ENCODE results near the gene ADGRA1.

The ADGRA1 gene

GRCh38 chr10:133114726-133115452, 27.2 kb downstream of the ADGRA1 start:
- DNase-seq = no peak

GRCh38 chr10:133115453-133115842, 27.7 kb downstream of the ADGRA1 start:
- DNase-seq = no peak

DNA sequence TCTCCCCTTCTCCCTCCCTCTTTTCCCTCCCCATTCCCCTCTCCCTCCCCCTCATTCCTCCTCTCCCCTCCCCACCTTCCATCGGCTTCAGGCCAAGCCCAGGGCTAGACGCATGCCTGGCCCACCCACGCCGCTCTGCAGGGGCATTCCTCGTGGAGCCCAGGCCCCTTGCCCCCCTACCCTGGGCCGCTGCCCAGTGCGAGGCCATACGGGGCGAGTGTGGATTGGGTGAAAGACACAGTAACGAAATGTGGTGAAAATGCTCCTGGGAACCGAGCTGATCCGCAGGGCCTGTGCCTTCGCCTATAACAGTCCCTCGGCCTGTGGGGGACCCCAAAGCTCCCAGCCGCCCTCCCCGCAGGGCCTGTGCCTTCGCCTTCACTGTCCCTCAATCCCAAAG, 28.3 kb downstream of the ADGRA1 start:
- no peak for DNase-seq

GRCh38 chr10:133116455-133116854, 28.7 kb downstream of the ADGRA1 start:
- DNase-seq = no peak

DNA sequence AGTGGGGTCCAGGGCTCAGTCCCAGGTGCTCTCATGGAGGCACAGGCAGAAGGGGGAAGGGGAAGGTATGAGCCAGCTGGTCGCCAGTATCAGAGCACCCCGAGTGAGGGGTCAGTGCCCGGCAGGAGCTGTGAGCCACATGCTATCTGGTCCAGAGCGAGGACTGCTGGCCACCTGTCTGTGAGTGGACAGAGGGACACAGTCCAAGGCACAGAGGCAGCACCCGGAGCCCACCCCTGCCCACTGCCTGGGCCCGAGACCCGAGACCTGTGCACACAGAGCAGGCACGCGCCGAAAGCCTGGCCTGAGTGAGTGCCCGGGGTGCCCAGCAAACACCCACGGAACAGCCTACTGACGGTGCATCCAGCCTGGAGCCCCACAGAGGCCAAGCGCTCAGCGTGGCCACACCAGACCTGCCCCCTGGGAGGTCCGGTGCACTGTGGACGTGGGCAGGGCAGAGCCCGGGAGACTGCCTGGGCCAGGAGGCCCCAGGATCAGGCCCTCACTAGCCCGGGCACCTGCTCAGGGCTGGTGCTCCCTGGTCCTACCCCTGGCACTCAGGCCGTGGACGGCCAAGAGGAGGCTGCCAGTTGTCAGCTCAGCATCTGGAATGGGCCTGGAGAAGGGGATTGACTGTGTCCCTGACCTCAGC, 29.4 kb downstream of the ADGRA1 start:
- no peak for DNase-seq

DNA sequence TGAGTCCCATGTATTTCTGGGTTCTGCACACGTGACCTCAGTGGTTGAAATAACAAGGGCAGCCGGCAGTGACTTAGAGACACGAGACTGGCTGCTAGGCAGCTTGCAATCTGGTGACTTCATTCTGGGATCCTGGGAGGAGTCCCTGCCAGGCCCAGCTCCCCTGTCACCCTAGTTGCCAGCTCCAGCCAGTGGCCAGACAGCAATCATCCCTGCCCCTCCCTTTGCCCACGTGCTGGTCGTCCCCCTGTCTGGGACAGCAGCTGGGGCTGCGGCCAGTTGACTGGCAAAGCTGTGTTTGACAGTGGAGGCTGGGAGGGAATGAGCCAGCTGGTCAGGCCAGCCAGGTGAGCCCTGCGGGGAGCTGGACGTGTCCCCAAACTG, 30.0 kb downstream of the ADGRA1 start:
- DNase-seq = no peak

- no peak for DNase-seq
These were observed 33.8 kb downstream of the ADGRA1 start for GRCh38 chr10:133121479-133121878.

DNA sequence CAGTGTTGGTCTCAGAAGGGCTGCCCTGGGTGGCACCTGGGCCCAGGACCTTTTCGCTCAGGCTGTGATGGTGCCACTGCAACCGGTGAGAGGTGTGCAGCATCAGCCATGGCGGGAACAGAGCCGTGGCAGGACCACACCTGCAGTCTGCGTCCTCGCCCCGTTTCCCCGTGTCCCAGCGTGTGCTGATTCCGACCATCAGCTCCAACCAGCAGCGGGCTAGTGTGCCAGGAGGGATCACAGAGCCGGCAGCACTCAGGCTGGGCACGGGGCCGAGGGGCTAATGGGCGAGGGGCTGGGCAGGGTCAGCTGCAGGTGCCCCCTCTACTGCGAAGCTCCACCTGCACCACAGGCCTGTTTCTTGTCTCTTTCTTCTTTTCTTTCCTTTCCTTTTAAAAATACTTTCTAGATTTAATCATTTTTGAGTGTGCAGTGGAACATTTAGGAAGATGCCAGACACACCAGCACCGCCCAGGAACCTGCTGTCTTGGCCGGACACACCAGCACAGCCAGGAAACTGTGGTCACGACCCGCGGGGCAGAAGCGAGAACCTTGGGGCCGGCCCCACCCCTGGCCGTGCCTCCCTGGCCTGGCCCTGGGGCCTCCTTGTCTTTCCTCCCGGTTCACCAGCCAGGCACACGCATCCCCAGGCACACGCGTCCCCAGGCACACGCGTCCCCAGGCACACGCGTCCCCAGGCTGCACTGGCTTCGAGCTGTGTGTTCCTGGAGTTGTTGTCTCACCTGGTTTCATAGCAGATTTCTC, 34.6 kb downstream of the ADGRA1 start:
- DNase-seq = no peak

GRCh38 chr10:133123050-133123745, 35.5 kb downstream of the ADGRA1 start:
- DNase-seq = no peak

DNA sequence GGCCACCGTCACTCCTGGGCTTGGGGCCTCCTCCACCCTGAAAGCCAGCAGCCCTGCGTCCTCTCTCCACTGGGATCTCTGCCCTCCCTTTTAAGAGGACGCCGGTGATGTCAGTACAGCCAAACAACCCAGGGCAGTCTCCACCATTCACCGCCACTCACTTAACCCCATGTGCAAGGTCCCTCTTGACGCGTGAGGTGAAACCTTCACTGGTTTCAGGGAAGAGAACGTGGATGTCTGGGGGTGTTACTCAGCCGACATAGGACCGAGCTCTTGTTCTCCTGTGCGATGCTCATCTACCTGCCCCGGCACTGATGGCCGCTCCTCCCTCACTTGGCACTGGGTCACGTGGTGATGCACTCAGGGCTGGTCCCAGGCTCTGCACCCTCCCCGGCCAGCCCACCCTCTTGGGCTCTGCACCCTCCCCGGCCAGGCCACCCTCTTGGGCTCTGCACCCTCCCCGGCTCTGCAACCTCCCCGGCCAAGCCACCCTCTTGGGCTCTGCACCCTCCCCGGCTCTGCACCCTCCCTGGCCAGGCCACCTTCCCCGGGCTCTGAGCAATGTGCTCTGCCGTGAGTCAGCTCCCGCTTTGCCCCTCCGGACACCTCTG, 36.1 kb downstream of the ADGRA1 start:
- DNase-seq = no peak

DNA sequence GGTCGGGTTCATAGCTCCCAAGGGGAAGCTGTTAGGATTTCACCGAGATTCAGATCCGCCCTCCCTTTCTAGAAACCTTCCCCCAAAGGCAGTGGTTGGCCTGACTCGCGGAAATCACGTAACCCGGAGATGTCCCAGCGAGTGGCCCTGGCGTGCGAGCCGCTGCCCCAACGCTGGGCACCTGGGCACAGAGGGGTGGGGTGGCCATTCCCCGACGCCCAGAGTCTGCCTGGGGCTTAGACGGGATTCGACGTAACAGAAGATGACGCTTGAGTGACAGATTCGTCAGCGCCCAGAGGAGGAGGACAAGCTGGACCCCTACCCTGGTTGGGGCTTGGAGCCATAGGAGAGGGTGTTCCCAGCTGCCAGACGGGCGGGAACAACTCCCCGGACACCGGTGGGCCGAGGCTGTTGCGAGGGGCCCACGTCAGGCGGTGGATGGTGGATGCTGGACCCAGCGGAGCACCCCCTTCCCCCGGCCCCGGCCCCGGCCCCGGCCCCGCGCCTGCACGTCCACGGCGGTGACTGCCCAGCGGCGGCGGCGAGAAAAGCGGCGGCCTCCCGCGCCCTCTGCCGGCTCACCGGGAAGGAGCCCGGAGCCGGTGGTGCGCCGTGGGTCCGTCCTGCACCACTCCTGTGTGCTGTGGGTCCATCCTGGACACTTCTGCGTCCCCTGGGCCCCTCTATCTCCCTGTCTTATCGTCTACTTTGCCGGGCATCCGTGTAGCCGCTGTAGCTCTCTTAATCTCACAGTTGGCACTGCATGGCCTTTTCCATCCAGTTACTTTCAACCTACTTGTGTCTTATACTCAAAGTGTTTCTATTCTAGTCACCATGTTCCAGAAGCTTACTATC, 36.9 kb downstream of the ADGRA1 start:
- peak; percentile 13 to 21 for DNase-seq

DNA sequence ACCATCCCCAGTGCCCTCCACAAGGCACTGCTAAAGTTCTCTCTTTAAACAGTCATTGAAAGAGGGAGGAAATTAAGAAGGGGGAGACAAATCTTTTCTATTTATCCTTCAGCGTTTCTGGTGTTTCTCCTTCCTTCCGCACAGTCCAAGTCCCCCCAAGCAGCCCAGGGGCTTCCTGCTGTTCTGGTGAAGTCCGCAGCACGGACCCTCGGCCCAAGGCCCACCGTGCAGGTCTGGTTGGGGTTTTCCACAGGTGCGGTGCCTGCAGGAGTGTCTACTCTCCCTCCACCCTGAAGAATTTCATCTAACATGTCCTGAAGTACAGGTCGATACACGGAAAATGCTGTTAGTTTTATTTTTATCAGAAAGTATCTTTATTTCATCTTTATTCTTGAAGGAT, 38.2 kb downstream of the ADGRA1 start:
- DNase-seq = no peak

GRCh38 chr10:133126431-133127290, 38.9 kb downstream of the ADGRA1 start:
- DNase-seq = no peak

DNA sequence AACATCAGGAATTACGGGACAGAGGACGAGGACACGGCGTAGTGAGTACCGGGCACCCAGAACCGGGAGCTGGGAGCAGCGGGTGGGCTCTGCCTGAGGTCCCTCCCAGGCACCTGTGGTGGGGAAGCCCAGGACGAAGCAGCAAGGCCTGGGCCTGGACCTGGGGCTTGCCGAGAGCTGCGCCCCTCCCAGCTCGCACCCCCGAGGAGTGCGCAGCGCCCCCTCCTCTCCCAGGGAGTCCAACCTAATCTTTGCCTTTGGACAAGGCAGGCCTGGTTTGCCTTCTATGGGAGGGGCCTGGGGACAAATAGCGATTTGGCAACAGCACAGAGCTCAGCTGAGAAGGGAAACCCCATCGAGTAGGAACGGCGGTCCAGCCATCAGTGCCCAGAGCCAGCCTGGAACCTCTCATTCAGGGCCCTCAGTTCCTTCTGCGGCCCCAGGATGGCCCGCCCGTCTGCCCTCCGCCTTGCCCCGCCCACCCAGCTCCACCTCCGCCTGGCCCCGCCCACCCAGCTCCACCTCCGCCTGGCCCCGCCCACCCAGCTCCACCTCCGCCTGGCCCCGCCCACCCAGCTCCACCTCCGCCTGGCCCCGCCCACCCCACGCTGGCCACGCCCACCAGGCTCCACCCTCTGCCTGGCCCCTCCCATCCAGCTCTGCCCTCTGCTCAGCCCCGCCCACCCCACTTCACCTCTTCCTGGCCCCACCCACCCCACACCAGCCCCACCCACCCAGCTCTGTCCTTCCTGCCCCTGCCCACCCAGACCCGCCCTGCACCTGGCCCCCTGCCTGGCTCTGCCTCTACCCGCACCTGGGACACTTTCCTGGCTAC, 39.8 kb downstream of the ADGRA1 start:
- DNase-seq = peak; percentile 48

- no peak for DNase-seq
These were observed 40.7 kb downstream of the ADGRA1 start for GRCh38 chr10:133128126-133129070.

DNA sequence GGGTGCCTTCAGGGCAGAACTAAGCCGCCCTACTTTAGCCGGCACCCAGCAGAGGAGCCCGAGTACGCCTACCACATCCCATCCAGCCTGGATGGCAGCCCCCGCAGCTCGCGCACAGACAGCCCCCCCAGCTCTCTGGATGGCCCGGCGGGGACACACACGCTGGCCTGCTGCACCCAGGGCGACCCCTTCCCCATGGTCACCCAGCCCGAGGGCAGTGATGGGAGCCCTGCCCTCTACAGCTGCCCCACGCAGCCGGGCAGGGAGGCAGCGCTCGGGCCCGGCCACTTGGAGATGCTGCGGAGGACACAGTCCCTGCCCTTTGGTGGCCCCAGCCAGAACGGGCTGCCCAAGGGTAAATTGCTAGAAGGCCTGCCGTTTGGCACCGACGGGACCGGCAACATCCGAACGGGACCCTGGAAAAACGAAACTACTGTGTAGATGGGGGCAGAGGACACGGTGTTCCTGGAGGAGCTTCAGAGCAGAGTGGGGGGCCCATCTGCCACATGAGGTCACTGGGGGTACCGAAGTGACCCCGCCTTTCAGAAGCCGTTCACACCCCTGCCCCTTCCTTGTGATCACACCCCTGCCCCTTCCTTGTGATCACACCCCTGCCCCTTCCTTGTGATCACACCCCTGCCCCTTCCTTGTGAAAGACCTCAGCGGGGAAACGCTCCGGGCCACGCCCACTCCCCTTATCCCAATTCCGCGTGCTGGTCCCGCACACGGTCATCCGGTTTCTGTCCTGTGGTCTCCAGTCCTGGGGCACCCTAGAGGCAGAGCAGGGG, 41.5 kb downstream of the ADGRA1 start:
- no peak for DNase-seq

GRCh38 chr10:133129859-133130495, 42.3 kb downstream of the ADGRA1 start:
- DNase-seq = no peak

Data from stimulated activated CD4-positive, alpha-beta T cell treated with anti-CD3 and anti-CD28 coated beads, Interleukin-2, amount 100 ng/mL, for 48 hours (primary cell).